Stimulated activated CD8-positive, alpha-beta memory T cell treated with anti-CD3 and anti-CD28 coated beads, Interleukin-15, amount 100 ng/mL, for 1 hour (primary cell): Measurements from ENCODE around the gene SLC22A7.
"Not testable (repeated sequence)": the region's sequence is repeated elsewhere in the genome, so short reads cannot be mapped to it uniquely, and the experiment has no call there.

Experiments
- DNase-seq: peaks from one replicate; pipeline ENCODE4 v3.0.0-alpha.2; 2020; ENCODE audit warnings: low read depth

SLC22A7 gene

DNA sequence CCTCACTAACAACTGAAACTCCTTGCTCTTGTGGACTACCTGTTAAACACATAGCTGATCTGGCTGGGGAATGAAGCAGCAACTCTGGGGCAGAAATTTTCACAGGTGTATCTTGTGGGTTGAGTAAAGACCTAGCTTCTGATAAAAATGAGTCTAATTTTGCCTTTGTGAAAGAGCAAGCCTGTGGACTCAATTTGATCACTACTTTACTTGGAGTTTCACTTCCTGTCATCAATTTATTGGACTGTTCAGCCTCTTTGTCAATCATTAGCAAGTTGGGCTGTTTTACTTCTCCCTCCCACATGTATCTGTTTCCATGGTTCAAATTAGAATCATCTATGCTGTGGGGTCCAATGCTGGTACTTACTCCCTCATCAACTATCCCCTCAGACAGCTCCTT is 40.2 kb downstream of the SLC22A7 start:
- DNase-seq: no peak

GRCh38 chr6:43339168-43339567 is 41.1 kb downstream of the SLC22A7 start:
- DNase-seq: no peak

GRCh38 chr6:43346243-43346642 is 48.2 kb downstream of the SLC22A7 start:
- not testable (repeated sequence) for DNase-seq

DNA sequence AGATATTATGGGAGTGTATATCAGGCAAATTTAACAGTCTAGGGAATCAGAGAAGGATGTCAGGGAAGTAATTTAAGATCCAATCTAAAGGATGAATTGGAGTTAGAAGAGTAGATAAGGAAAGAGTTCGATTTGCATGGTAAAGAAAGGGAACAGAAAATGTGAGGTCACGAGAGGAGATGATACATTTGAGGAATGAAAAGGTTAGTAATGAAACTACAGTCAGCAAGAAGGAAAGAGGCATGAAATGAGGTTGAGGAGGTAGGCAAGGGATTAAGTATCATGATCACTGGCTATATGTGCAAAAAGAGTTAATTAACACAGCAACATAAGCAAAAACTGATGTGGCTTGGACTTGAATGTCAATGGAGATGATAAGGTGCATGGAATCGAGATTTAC is 49.0 kb downstream of the SLC22A7 start:
- DNase-seq: no peak

GRCh38 chr6:43347444-43347843 is 49.4 kb downstream of the SLC22A7 start:
- no peak for DNase-seq

- not testable (repeated sequence) for DNase-seq
These were observed 53.9 kb downstream of the SLC22A7 start for GRCh38 chr6:43351951-43352350.
